K562 (cell line): Measurements from ENCODE around the gene KIF25. TPM values are rescaled to one million over a fixed set of nuclear protein-coding genes. Genes with fewer than 3 reads are reported as not detected.

Experiments used
- EZH2 ChIP-seq: IDR thresholded peaks from 2 replicates; pipeline ENCODE4 v1.6.1; 2012; ENCODE audit warnings: low read depth, mild to moderate bottlenecking, inconsistent platforms, low read length, borderline replicate concordance
- ZNF407 ChIP-seq: fragments of 450-650 bp; IDR thresholded peaks from 2 replicates; pipeline ENCODE4 v1.6.1; 2016; ENCODE audit warnings: low read depth
- polyA plus RNA-seq, 8 experiments: library from polyadenylated mRNA; depleted of rRNA in 4 of 8; stranded (reverse) in 5 of 8; unstranded in 3 of 8; fragments of >200 nt; fragmentation: Nextera tagmentation in 2 of 8; fragmentation: Illumina TruSeq in 1 of 8; extraction: Ambion mirVana in 2 of 8; extraction: Trizol in 1 of 8; gene quantifications; 2 replicates each; pipeline versions ENCODE4 v1.2.1 to v1.2.3, GENCODE V29; 2011 to 2014; ENCODE audit warnings: inconsistent platforms in 1 of 8, missing spikeins in 1 of 8
- total RNA-seq, 7 experiments: library from RNA; depleted of rRNA in 6 of 7; stranded (reverse); fragments of >200 nt in 6 of 7; fragmentation: Illumina TruSeq in 2 of 7; extraction: Trizol in 2 of 7; gene quantifications; 2 replicates each; pipeline versions ENCODE4 v1.2.1 to v1.2.3, GENCODE V29; 2011 to 2021; ENCODE audit warnings: low replicate concordance in 1 of 7

KIF25 gene
- total and polyA plus RNA-seq, 9 of the 15 experiments (the other 6 are each of a cell fraction or from before 2014, with no cell fraction given) = 0.04 to 0.49 (median 0.23) TPM; not detected in 5

- TF ChIP-seq ZNF407 = no peak
- TF ChIP-seq EZH2 = no peak
Measured at GRCh38 chr6:168055696-168056489, 58.4 kb downstream of the KIF25 start (continued).
